ENCODE data around the gene VEZT.
A peak's percentile ranks its signal among the peaks of the same experiment; 100 is the strongest.
"Not testable (repeated sequence)": the region's sequence is repeated elsewhere in the genome, so short reads cannot be mapped to it uniquely, and the experiment has no call there.

Gene VEZT

GRCh38 chr12:95217377-95218149 lies at the start of gene VEZT, which contains the start of gene FGD6:
VEZT (plus strand) TSS chr12:95217807; CDS start chr12:95217851, 44 bp downstream.
FGD6 (minus strand) TSS chr12:95217467; CDS start chr12:95217240, 227 bp downstream.
- peak; percentile 92 for DNase-seq (ENCODE audit: low read depth in 1 of 2, low spot score in 1 of 2)

GRCh38 chr12:95168746-95169145 lies 48.9 kb upstream of the VEZT start:
- DNase-seq (ENCODE audit: low read depth in 1 of 2, low spot score in 1 of 2) = no peak

- DNase-seq (ENCODE audit: low read depth in 1 of 2, low spot score in 1 of 2) = no peak
These were observed 48.2 kb upstream of the VEZT start for GRCh38 chr12:95169368-95169767.

GRCh38 chr12:95173392-95174251 lies 44.0 kb upstream of the VEZT start:
- no peak for DNase-seq (ENCODE audit: low read depth in 1 of 2, low spot score in 1 of 2)

GRCh38 chr12:95177201-95177768 lies 40.3 kb upstream of the VEZT start:
- DNase-seq (ENCODE audit: low read depth in 1 of 2, low spot score in 1 of 2) = no peak

GRCh38 chr12:95178136-95178535 lies 39.5 kb upstream of the VEZT start:
- no peak for DNase-seq (ENCODE audit: low read depth in 1 of 2, low spot score in 1 of 2)

- no peak for DNase-seq (ENCODE audit: low read depth in 1 of 2, low spot score in 1 of 2)
These were observed 38.6 kb upstream of the VEZT start for GRCh38 chr12:95179011-95179410.

- DNase-seq (ENCODE audit: low read depth in 1 of 2, low spot score in 1 of 2) = no peak
These were observed 36.5 kb upstream of the VEZT start for GRCh38 chr12:95181103-95181502.

- DNase-seq (ENCODE audit: low read depth in 1 of 2, low spot score in 1 of 2) = no peak
These were observed 34.7 kb upstream of the VEZT start for GRCh38 chr12:95182868-95183415.

GRCh38 chr12:95184121-95184520 lies 33.5 kb upstream of the VEZT start:
- no peak for DNase-seq (ENCODE audit: low read depth in 1 of 2, low spot score in 1 of 2)

- no peak for DNase-seq (ENCODE audit: low read depth in 1 of 2, low spot score in 1 of 2)
These were observed 32.5 kb upstream of the VEZT start for GRCh38 chr12:95185072-95185471.

GRCh38 chr12:95185854-95186253 lies 31.8 kb upstream of the VEZT start:
- DNase-seq (ENCODE audit: low read depth in 1 of 2, low spot score in 1 of 2) = no peak

- DNase-seq (ENCODE audit: low read depth in 1 of 2, low spot score in 1 of 2) = no peak
These were observed 29.7 kb upstream of the VEZT start for GRCh38 chr12:95187865-95188415.

GRCh38 chr12:95191060-95191696 lies 26.4 kb upstream of the VEZT start:
- DNase-seq (ENCODE audit: low read depth in 1 of 2, low spot score in 1 of 2) = no peak

GRCh38 chr12:95192271-95192670 lies 25.3 kb upstream of the VEZT start:
- DNase-seq (ENCODE audit: low read depth in 1 of 2, low spot score in 1 of 2) = no peak

- DNase-seq (ENCODE audit: low read depth in 1 of 2, low spot score in 1 of 2) = no peak
These were observed 24.5 kb upstream of the VEZT start for GRCh38 chr12:95193139-95193538.

- DNase-seq (ENCODE audit: low read depth in 1 of 2, low spot score in 1 of 2) = no peak
These were observed 22.5 kb upstream of the VEZT start for GRCh38 chr12:95195122-95195521.

- DNase-seq (ENCODE audit: low read depth in 1 of 2, low spot score in 1 of 2) = not testable (repeated sequence)
These were observed 20.6 kb upstream of the VEZT start for GRCh38 chr12:95196875-95197569.

- DNase-seq (ENCODE audit: low read depth in 1 of 2, low spot score in 1 of 2) = no peak
These were observed 20.0 kb upstream of the VEZT start for GRCh38 chr12:95197636-95198035.

GRCh38 chr12:95198914-95199313 lies 18.7 kb upstream of the VEZT start:
- DNase-seq (ENCODE audit: low read depth in 1 of 2, low spot score in 1 of 2) = no peak

Measured in stimulated activated CD4-positive, alpha-beta T cell treated with anti-CD3 and anti-CD28 coated beads, Interleukin-15, amount 100 ng/mL, for 1 hour (primary cell).